AML-193 (cell line): ENCODE data around the gene MT1H.
"Not testable (repeated sequence)": the region's sequence is repeated elsewhere in the genome, so short reads cannot be mapped to it uniquely, and the experiment has no call there.

ENCODE experiments used
- DNase-seq, 2 experiments: peaks; one replicate each; lab custom pipeline; 2025; lab: John Stamatoyannopoulos, UW

The MT1H gene

DNA sequence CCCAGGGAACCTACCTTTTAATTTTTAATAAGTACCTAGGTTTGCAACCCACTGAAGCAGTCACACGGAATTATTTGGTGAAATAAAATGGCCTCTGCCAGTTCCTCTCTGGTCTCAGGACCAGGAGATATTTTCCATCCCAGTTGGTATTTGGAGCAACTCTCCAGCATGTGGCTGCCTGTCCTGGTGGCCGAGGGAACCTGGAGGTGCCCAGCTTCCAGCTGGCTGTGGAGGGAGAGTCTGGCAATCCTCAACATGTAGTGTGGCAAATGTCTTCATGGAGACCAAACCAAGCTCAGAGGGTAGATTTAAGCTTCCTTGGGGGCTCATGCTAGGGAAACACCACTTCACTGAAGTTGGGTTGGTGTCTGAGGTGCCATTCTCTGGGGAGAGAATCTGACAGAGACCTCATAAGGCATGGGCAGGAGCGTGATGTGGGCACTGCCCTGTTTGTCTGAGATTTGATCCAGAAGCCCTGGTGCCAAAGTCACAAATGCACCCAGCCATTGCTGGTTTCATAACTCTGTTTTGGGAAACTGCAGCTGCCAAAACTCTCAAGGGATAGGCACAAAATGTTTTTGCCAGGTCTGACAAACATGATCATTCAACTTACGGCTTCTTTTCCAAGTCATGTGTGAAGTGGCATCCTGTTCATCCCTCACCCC is 15.4 kb downstream of the MT1H start:
- no peak for DNase-seq

DNA sequence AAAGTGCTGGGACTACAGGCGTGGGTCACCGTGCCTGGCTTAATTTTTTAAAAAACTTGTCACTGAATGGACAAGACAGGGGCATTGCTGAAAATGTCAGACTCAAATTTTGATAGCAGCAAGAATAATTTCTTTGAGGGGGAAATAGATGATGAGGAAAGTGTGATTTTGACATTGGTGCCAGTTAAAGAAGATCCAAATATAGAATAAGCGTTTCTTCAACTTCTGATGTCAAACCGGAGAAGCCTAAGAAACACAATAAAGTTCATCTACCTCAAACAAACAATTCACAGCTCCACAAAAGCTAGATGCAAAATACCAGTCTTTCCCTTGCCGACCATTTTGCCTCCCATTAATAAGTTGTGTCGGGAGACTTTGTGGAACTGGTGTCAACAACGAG is 17.1 kb downstream of the MT1H start:
- DNase-seq = no peak

DNA sequence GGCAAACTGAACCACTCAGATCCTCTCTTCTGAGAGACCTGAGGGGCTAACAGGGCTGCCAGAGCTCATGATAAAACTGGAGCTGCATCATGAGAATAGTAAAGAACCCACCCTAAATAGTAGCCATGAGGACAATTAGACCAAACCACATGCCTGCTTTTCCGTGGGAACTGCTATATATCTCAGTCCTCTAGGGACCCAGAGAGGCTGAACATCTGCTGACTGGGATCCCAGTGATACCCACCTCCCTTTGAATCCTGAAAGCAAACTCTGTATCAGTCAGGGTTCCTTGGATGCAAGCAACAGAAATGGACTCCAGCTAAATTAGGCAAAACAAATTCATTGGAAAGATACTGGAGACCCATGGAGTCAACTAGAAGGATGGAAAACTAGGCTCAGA is 19.1 kb downstream of the MT1H start:
- DNase-seq = no peak

DNA sequence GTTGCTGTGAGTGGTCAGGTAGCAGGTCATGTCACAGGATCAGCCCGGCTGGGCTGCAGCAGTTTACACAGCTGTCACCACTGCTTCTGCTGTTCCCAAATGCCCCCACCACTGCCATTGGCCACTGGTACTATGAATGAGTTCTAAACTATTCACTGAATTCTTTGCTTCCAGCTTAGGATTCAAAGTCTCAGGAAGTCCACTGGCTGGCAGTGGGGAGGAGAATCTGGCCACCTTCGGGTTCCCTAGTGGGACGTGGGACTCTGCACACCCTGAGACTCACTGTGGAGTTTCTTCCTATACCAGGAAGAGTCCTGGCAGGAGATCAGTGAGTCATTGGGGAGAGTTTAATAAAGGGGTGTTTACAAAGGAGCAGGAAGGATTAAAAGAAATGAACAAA is 19.6 kb downstream of the MT1H start:
- no peak for DNase-seq

DNA sequence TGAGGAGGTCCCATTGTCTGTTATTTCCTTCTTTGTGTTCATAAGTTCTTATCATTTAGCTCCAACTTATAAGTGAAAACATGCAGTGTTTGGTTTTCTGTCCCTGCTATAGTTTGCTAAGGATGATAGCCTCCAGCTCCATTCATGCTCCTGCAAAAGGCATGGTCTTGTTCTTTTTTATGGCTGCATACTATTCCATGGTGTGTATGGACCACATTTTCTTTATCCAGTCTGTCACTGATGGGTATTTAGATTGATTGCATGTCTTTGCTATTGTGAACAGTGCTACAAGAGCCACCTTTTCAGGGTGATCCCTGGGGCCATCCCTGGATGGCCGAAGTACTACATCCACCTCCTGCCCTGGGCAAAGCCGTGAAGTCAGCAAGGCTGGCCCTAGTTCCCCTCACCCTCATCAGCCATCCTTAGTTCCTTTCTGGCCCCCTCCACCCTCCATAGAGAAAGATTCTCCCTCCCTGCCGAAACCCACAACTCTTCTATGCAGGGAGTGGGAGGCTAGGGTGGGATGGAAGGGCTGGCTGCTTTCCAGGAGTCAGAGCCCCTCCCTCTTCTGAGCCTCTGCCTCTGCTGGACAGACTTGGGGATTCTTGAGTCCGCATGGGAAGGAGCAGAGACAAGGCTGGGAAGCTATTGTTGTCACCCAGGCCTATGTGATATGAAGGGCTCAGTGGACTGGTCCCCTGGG is 21.0 kb downstream of the MT1H start:
- no peak for DNase-seq

DNA sequence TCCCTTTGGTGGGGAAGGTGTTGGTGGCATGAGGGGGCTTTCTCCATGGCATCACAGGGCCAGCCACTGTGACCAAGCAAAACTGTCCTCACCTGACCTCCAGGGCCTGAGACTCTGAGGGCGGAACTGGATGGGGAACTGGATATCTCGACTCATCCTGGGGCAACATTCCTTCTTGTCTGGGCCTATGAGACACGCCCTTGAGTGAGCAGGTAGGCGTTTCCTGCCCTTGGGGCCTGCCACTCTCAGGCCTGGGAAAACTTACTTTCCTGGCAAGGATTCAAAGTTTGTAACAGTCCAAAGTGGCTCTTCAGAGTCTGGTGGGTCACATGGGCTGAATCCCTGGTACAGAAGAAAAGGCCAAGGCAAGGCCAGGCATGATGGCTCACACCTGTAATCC is 22.3 kb downstream of the MT1H start:
- no peak for DNase-seq

DNA sequence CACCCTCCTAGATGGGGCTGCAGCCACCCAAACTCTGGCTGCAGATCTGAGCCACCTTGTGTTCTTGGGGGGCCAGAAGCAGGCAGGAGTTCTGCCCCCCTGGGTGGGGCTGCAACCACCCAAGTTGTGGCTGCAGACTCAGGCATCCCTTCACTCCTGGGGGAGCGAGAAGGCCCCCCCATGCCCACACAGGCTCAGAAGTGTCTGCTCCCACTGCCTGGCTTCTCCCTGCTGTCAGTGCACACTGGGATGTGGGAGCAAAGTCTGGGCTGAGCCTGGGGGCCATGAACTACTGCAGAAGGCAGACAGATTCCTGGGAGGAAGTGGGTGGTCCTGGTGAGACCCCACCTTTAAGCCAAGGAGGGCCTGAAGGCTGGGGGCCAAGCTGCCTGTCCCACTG is 25.6 kb downstream of the MT1H start:
- DNase-seq = no peak

DNA sequence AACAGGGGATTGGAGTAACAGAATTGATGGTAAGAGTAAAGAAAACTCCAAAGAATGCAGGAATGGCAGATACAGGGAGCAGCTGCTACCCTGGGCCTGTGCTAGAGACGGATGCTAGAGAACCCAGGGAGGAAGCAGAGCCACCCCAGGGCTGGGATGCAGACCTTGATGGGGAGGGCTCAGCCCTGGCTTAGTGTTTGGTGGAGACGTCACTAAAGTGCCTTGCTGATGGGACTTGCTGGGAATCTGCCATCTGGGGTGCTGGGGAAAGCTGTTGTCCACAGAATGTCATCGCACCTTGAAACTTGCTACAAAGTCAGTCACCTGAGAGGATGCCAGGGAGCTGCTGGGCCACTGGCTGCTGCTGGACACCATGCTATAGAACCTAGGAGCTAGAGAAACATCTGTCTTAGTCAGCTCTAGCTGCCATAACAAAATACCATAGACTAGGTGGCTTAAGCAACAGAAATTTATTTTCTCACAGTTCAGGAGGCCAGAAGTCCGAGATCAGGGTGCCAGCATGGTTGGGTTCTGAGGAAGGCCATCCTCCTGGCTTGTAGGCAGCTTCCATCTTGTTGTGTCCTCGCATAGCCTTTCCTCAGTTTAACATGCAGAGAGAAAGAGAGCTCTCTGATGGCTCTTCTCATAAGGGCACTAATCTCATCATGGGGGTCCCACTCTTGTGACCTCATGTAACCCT is 28.0 kb downstream of the MT1H start:
- DNase-seq = no peak

DNA sequence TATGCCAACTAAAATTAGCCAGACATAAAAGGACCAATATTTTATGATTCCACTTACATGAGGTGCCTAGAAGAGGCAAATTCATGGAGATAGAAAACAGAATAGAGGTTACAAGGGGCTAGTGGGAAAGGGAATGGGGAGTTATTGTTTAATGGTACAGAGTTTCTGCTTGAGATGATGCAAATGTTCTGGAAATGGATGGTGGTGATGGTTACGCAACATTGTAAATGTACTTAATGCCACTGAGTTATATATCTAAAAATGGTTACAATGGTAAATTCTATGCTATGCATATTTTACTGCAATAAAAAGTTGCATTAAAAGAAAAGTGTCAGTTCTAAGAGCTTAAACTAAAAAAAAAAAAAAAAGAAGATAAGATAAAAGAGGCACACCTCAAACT is 30.6 kb downstream of the MT1H start:
- DNase-seq = no peak

DNA sequence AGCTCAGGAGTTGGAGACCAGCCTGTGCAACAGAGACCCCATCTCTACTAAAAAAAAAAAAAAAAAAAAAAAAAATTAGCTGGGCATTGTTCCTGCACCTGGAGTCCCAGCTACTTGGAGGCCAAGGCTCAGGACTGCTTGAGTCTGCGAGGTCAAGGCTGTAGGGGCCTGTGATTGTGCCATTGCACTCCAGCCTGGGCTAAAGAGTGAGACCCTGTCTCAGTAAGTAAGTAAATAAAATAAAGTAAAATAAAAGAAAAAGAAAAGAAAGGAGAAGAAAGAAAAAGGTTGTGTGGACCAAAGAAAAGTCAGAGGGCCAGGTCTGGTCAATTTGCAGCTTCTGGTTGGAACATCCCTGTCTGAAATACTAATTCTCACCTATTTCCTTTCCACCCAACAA is 31.0 kb downstream of the MT1H start:
- no peak for DNase-seq

DNA sequence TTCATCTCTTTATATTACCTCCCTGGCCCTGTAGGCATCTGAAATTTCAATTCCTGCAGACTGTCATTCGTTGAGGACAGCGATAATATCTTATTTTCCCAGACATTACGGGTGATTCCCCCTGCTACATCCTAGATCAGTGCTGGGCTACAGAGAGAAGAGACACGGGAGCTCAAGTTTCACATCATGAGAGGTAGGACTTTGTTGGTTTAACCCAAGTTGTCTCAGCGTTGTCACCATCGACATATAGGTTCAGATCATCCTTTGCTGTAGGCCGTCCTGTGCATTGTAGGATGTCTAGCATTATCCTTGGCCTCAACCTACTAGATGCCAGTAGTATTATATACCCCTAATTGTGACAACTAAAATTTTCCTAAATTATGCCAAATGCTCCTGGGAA is 31.9 kb downstream of the MT1H start:
- DNase-seq = no peak

DNA sequence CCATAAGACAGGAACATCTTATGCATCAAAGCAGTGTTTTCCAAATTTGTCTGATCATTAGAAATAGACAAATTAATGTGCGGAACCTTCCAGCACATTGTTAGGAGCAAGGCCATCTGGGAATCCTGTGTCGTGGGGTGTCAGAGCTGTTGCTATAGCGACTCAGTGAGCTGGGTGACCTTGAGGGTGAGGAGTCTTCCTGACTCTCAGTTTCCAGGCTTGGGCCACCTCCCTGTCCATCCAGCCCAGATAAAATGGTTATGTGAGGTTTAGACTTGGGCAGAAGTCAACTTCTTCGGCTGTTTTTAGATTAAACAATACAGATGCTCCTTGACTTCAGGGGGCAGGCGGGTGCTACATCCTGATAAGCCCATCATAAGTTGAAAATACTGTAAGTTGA is 33.2 kb downstream of the MT1H start:
- DNase-seq = no peak

DNA sequence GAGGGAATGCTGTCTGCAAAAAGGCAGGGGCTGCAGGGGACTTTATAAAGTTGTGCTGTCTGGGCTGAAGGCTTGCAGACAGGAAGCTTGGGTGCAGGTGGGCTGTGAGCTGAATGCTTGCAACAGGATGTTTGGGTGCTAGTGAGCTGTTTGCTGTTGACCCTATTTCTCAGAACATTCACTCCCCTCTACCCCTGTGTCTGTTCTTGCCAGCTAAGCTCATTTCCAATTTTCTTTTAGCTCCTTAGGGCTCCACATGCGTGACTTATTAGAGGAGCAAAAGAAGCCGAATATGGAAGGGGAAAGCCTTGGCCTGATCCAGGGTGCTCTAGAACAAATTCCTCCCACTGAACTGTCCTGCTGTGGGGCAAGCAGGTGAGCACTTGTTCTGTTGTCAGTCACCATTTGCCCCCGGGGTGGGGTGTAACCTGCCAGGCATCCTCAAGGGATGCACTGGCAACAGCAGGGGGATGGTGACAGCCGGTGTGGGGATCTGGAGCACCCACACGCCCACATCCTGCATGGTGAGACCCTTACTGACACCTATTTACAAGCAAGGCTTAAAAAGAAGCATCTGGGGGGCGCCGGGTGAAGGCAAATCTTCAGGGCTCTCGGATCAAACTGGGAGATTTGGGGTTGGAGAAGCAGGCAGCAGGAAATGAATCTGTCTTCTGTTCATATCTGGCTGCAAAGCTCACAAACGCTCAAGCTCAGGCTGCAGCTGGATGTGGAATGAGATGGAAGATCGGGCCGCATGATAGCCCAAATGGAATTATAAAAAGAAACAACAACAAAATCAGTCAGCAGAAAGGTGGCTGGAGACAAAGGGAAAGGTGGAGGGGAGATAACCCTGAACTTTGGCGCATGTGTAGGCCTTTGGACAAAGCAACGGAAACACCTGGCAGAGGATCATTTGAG is 39.2 kb downstream of the MT1H start:
- no peak for DNase-seq

DNA sequence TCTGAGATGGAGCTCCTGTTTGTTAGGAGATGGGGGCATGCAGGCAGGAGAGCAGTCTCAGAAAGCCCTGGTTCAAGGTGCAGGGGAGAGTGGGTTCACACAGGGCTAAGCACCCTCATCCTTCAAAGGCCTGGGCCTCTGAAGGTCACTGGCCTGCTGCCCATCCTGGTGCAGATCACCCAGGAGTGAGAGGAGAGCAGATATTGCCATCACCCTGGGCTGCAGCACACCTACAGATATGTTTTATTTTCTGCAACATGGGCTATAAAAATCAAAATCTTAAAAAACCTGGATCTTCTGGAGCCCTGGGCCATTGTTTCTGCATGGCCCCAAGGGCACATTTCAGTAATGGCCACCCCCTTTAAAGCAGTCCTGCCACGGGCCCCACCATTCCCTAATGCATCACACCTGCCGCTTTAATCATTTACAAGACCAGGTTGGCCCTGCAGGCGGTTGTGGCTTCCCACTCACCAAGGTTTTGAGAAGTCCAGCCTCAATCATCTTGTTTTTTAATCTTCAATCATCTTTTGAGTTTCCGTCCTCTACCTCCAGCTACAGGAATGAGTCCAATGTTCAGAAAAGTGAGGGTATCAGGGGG is 39.9 kb downstream of the MT1H start:
- DNase-seq = no peak

DNA sequence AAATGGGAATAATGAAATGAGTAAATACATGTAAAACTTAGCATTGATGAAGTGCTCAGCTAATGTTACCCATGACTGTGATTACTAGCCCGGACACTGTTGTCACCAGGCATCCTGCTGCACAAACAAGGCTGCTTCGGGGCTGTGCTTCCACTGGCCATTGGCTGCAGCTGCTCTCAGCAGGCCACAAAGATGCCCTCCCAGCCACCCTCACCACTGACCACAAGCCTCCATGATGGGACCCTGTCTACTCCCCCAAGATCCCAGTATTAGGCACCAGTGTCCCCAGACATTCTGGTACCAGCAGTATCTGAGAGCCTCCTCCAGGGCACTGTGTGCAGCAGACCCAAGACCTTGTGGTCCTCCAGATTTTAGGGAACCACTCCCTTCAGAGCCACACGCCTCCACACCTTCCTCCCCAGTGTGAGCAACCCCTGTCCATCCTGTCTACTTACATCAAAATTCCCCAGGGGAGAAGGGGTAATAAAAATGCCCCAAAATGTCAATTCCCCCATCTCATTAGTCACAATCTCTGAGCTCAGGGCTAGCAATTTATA is 40.6 kb downstream of the MT1H start:
- no peak for DNase-seq

DNA sequence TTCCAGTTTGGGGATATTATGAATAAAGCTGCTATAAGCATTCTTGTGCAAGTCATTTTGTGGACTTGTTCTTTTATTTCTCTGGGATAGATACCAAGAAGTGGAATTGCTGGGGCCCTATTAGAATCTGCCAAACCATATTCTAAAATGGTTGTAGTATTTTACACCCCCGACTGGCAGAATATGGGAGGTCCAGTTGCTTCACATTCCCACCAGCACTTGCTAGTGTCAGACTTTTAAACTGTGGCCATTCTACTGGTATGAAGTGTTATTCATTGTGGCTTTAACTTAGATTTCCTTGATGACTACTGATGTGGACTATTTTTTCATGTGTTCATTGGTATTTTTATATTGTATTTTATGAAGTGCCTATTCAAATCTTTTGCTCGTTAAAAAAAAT is 42.2 kb downstream of the MT1H start:
- no peak for DNase-seq

DNA sequence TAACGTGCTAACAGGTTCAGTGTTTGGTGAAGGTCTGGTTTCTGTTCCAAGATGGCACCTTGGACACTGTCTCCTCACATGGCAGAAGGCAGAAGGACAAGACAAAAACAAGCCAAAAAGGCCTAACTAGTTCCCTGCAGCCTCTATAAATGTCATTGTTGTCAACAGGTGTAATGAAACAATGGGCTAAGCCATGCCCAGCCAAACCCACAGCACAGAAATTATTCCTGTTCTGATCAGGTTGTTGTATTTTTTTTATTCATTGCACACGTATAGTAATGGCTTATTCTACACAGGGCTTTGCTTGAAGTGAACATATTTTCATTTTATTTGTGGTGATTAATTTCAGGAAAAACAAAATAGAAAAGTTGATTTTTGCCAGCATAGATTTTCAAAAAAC is 44.2 kb downstream of the MT1H start:
- no peak for DNase-seq

DNA sequence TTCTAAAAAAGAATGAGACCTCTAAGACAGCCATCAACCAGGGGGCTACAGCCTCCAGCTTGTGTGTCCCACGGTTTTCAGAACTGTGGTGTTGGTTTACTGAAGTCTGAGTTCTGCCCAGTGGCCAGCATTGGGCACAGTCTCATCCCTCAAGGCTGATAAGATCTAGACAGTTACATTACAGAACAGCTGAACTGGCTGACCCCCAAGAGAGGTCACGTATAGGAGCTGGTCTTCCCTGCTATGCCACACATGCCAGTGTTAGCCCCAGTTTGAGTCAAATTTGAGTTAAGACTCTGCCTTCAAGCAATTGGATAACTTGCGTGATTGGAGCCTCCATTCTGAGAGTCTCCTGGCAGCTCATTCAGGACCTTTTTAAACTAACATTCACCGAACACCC is 45.5 kb downstream of the MT1H start:
- DNase-seq = no peak

DNA sequence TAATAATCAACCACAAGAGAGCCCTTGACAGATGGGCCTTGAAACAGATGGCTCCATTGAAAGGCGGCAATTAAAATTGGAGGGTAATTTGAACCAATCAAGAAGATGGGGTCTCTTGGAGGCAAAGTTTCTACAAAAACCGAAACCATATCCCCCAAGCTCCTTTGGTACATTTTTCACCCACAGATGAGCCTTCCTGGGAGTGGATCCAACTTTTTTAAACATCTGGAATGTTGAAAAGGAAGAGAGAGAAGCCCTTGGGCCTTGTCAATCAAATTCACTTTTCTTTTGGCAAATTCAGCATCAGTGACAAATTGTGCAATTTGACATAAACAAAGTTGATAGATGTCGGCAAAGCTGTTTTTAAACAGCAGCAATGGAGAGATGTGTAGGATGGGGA is 47.1 kb downstream of the MT1H start:
- no peak for DNase-seq

DNA sequence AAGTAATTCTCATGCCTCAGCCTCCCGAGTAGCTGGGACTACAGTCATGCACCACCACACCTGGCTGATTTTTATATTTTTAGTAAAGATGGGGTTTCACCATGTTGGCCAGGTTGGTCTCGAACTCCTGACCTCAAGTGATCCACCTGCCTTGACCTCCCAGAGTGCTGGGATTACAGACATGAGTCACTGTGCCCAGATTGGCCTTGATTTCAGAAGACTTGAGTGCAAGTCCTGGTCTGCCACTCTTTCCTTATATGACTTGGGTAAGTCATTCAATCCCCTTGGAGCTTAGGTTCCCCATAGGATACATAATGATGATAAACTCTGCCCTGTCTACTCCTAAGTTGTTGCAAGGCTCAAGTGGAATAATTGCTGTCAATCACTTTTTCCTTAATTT is 47.9 kb downstream of the MT1H start:
- DNase-seq = not testable (repeated sequence)
